Stomach (tissue), 9 donors: ENCODE measurements around the gene NUCKS1. TPM values are rescaled to one million over a fixed set of nuclear protein-coding genes. Genes with fewer than 3 reads are reported as not detected.
A peak's percentile ranks its signal among the peaks of the same experiment; 100 is the strongest.

Source experiments
- DNase-seq, 2 donors: peaks; one replicate each; pipeline versions ENCODE4 v3.0.0 to v3.0.0-alpha.2; 2013 to 2019
- H3K27ac ChIP-seq, 5 donors: fragments of 200-600 bp in 4 of 5; sonication (generic) in 4 of 5; one replicate each; pipeline ENCODE4 v1.5.1; 2013 to 2019; ENCODE audit warnings: mild to moderate bottlenecking in 1 of 5, moderate library complexity in 1 of 5
- H3K27me3 ChIP-seq, 3 donors: fragments of 200-600 bp; sonication (generic); one replicate each; pipeline ENCODE4 v1.5.1; 2017 to 2019; ENCODE audit warnings: mixed run types in 1 of 3
- H3K36me3 ChIP-seq, 4 donors: fragments of 200-600 bp; sonication (generic); 1 replicate in 3 of 4; 2 replicates in 1 of 4; pipeline ENCODE4 v1.5.1; 2016 to 2019
- H3K4me1 ChIP-seq, 4 donors: fragments of 200-600 bp; sonication (generic); one replicate each; pipeline ENCODE4 v1.5.1; 2016 to 2019
- H3K4me3 ChIP-seq, 4 donors: fragments of 200-600 bp; sonication (generic) in 3 of 4; one replicate each; pipeline ENCODE4 v1.5.1; 2016 to 2019; ENCODE audit warnings: mild to moderate bottlenecking in 1 of 4
- H3K9me3 ChIP-seq, 4 donors: fragments of 200-600 bp; sonication (generic); one replicate each; pipeline ENCODE4 v1.5.1; 2016 to 2019
- EP300 ChIP-seq: sonication (generic); formaldehyde crosslinking; IDR thresholded peaks from one replicate; pipeline ENCODE4 v1.6.1; 2017; ENCODE audit warnings: antibody characterized with exemption
- POLR2A ChIP-seq, 4 donors: fragments of 450-650 bp; IDR thresholded peaks; one replicate each; pipeline ENCODE4 v1.6.1; 2016; ENCODE audit warnings: antibody characterized with exemption in 4 of 4, control low read depth in 2 of 4, mild to moderate bottlenecking in 1 of 4, moderate library complexity in 1 of 4
- POLR2AphosphoS5 ChIP-seq, 3 donors: sonication (generic); formaldehyde crosslinking; IDR thresholded peaks; one replicate each; pipeline ENCODE4 v1.6.1; 2016; ENCODE audit warnings: antibody characterized with exemption in 3 of 3
- WGBS, 5 donors: extraction: QIAGEN DNeasy Blood & Tissue Kit in 3 of 5; methylation state at CpG; one replicate each; pipeline versions ENCODE4 v1.1.5 to v1.1.7; 2013 to 2018; 5-methylcytosine and 5-hydroxymethylcytosine counted together
- intact Hi-C: fragments of 100-400 bp; cut with DNase I; formaldehyde crosslinking; loops from one replicate; pipeline ENCODE4 v1.15.1; 2023; ENCODE audit warnings: low total_unique reads
- polyA plus RNA-seq, 3 donors: library from polyadenylated mRNA; stranded (reverse); fragments of 200-250 nt; gene quantifications; one replicate each; pipeline ENCODE4 v1.2.3, GENCODE V29; 2013
- total RNA-seq, 5 donors: library from RNA; depleted of rRNA; stranded (reverse); fragments of >200 nt; gene quantifications; one replicate each; pipeline versions ENCODE4 v1.1.0 to v1.2.3, GENCODE V29; 2014 to 2016
- TF ChIP-seq, protein P1 (sequence below), 7 experiments: fragments of 450-650 bp in 4 of 7; fragments of 200-600 bp in 3 of 7; sonication (generic) in 3 of 7; IDR thresholded peaks; one replicate each; pipeline ENCODE4 v1.5.1; 2016 to 2019; ENCODE audit warnings: antibody characterized with exemption in 7 of 7, control low read depth in 2 of 7, mild to moderate bottlenecking in 1 of 7
- donor health status: healthy with polysubstance abuse.
- donor health status: Bipolar disorder and iron deficiency.
- donor health status: healthy.

The NUCKS1 gene
- total and polyA plus RNA-seq, 8 donors, result 28.0 to 330 (median 44.0) TPM

DNA sequence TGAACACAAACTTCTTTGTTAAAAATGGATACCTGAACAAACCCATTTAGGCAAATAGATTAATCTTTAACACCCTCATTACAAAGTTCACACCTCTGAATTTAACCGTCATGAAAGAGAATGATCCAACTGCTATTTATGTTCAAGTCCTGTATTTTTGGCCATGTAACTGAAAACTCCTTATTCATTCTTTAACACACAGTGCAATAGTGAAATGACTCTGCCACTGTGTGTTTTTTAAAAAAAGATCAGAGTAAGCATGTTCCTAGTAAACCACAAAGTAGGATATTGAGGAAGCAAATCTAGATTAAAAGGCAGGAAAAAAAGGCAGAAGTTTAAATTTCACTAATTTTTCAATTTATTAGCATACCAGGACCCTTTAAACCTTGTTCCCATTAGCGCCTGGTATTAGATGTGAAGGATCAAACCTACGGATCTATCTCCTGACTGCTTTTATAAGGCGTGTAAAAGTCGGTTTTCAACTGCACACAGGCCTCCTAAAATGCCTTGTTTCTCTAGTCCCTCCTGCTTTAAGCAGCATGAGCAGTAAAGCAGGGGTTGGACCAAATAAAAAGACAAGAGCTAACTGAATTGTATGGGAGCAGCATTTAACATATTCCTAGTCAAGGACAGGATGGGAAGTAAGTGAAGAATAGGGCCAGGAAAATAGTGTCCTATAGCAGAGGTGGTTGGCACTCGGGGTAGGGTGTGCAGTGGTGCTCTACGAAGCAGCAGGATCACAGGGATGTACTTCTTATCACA lies 33.4 kb downstream of the NUCKS1 start:
- intact Hi-C loops, result loop anchor here (10.0 kb wide), 1 partner anchor 52 kb away; no protein-coding TSS in a partner anchor
- H3K27ac ChIP-seq, result no peak overlapping the region
- H3K4me3 ChIP-seq, result no peak overlapping the region
- WGBS, 5 donors, result 66 to 82% (median 71%) methylated on average over 7 of the region's 7 CpGs
- H3K36me3 ChIP-seq, result peaks cover 43 to 67% (median 66%) of the 10 kb centered on the region in 4 donors
- DNase-seq, result no peak
- TF ChIP-seq POLR2A (IDR thresholded peaks at IDR 0.05), result no peak
- peaks cover 5 to 56% (median 17%) of the 10 kb centered on the region in 4 donors for H3K4me1 ChIP-seq
- no peaks in the 10 kb centered on the region for H3K9me3 ChIP-seq
- H3K27me3 ChIP-seq, result no peaks in the 10 kb centered on the region

- H3K4me1 ChIP-seq, result peaks cover 5 to 65% (median 25%) of the 10 kb centered on the region in 4 donors
- no peak for DNase-seq
- no peaks in the 10 kb centered on the region for H3K9me3 ChIP-seq
- H3K27me3 ChIP-seq, result no peaks in the 10 kb centered on the region
- H3K27ac ChIP-seq, result no peak overlapping the region
- intact Hi-C loops, result loop anchor here (10.0 kb wide), 1 partner anchor 51 kb away; no protein-coding TSS in a partner anchor
- no peak overlapping the region for H3K4me3 ChIP-seq
- 60 to 74% (median 64%) methylated on average over 5 of the region's 5 CpGs for WGBS, 5 donors
- H3K36me3 ChIP-seq, result peaks cover 36 to 58% (median 57%) of the 10 kb centered on the region in 4 donors
- no peak for TF ChIP-seq POLR2AphosphoS5 (IDR thresholded peaks at IDR 0.05)
- no peak for TF ChIP-seq EP300
- TF ChIP-seq POLR2A (IDR thresholded peaks at IDR 0.05), result no peak
- TF ChIP-seq, protein P1, sequence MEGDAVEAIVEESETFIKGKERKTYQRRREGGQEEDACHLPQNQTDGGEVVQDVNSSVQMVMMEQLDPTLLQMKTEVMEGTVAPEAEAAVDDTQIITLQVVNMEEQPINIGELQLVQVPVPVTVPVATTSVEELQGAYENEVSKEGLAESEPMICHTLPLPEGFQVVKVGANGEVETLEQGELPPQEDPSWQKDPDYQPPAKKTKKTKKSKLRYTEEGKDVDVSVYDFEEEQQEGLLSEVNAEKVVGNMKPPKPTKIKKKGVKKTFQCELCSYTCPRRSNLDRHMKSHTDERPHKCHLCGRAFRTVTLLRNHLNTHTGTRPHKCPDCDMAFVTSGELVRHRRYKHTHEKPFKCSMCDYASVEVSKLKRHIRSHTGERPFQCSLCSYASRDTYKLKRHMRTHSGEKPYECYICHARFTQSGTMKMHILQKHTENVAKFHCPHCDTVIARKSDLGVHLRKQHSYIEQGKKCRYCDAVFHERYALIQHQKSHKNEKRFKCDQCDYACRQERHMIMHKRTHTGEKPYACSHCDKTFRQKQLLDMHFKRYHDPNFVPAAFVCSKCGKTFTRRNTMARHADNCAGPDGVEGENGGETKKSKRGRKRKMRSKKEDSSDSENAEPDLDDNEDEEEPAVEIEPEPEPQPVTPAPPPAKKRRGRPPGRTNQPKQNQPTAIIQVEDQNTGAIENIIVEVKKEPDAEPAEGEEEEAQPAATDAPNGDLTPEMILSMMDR (IDR thresholded peaks at IDR 0.05), result no peak
These were observed 34.4 kb downstream of the NUCKS1 start for GRCh38 chr1:205715628-205716027.

DNA sequence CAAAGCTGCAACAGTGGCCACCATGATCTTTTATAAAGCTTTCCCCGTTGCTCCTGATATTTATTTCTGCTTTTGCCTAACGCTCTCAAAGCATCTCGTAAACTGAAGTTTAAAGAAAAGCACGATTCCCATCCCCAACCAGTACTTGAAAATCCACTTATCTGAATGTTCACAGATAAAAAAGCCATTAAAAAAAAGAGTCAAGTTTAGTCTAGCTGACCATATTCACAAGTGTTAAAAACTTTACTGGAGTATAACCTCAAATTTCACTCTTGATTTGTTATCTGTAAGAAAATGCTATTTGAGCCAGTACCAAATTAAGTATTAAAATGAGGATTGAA lies 35.1 kb downstream of the NUCKS1 start:
- H3K27ac ChIP-seq, result no peak overlapping the region
- intact Hi-C loops, result loop anchor here (10.0 kb wide), 1 partner anchor 50 kb away; no protein-coding TSS in a partner anchor
- no peak overlapping the region for H3K4me3 ChIP-seq
- peaks cover 5 to 73% (median 29%) of the 10 kb centered on the region in 4 donors for H3K4me1 ChIP-seq
- TF ChIP-seq, protein P1 (IDR thresholded peaks at IDR 0.05), result no peak
- no peak for TF ChIP-seq POLR2A (IDR thresholded peaks at IDR 0.05)
- TF ChIP-seq EP300, result no peak
- no peak for TF ChIP-seq POLR2AphosphoS5 (IDR thresholded peaks at IDR 0.05)
- no peaks in the 10 kb centered on the region for H3K9me3 ChIP-seq
- DNase-seq, result no peak
- peaks cover 29 to 50% (median 49%) of the 10 kb centered on the region in 4 donors for H3K36me3 ChIP-seq
- WGBS, 5 donors, result 65 to 82% (median 67%) methylated on average over 4 of the region's 4 CpGs
- H3K27me3 ChIP-seq, result no peaks in the 10 kb centered on the region

DNA sequence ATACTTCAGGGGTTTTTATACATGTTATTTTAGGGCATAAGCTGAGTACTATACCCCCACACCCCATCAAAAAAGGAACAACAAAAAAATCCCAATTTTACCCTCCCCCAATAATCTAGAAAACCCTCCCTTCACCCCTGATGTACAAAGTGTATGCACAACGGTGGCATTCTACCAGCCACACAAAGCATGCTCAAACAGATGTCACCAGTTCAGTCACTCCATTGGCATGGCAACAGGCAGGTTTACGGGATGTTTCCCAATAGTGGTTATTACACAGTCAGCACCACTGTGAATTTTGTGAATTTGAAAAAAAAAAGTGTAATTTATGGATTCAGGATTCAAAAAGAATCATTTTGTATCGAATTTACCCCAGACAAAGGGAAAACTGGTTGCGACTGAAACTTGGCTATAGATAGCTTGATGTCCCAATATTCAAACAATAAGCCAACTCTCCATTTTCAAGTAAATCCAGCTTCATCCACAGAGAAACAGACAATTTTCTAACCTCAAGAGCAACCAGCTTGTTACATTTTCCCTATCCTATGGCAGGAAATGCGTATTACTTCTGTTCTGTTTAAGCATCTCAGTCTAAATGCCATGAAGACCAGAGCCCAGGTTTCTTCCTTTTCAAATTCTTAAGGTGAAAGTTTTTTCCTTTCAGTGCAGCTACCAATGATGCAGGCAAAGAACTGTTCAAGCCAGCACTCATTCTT lies 35.6 kb downstream of the NUCKS1 start:
- H3K27ac ChIP-seq, result no peak overlapping the region
- peaks cover 26 to 45% (median 44%) of the 10 kb centered on the region in 4 donors for H3K36me3 ChIP-seq
- peaks cover 5 to 78% (median 34%) of the 10 kb centered on the region in 4 donors for H3K4me1 ChIP-seq
- TF ChIP-seq POLR2A (IDR thresholded peaks at IDR 0.05) (no peak), EP300 (no peak), POLR2AphosphoS5 (IDR thresholded peaks at IDR 0.05) (no peak)
- TF ChIP-seq, protein P1 (IDR thresholded peaks at IDR 0.05), result no peak
- 62 to 71% (median 69%) methylated on average over 5 of the region's 5 CpGs for WGBS, 5 donors
- no peaks in the 10 kb centered on the region for H3K27me3 ChIP-seq
- H3K9me3 ChIP-seq, result no peaks in the 10 kb centered on the region
- intact Hi-C loops, result loop anchor here (10.0 kb wide), 1 partner anchor 50 kb away; no protein-coding TSS in a partner anchor
- H3K4me3 ChIP-seq, result no peak overlapping the region
- DNase-seq, result peak in 1 of 2 donors; percentile 49
